Stimulated activated CD4-positive, alpha-beta T cell treated with anti-CD3 and anti-CD28 coated beads, Interleukin-1b, Interleukin-23, amount 100 ng/mL, for 24 hours (primary cell): ENCODE measurements around the gene COIL.
"Not testable (repeated sequence)": the region's sequence is repeated elsewhere in the genome, so short reads cannot be mapped to it uniquely, and the experiment has no call there.

Experiments used
- DNase-seq, 4 experiments: peaks; one replicate each; pipeline ENCODE4 v3.0.0-alpha.2; 2020; ENCODE audit warnings: low read depth in 4 of 4, low spot score in 1 of 4

The COIL gene

GRCh38 chr17:56960596-56961538, at the start of gene COIL:
Gene COIL, minus strand, starts transcription at chr17:56961050. Its CDS starts 31 bp downstream, at chr17:56961019.
- DNase-seq: peak; percentile 90 to 96 (median 91)

- no peak for DNase-seq
Observed at GRCh38 chr17:57010487-57010886, 49.6 kb upstream of the COIL start.

GRCh38 chr17:57009737-57010445, 49.0 kb upstream of the COIL start:
- DNase-seq: peak in 2 of 4 experiments; percentile 19 to 32

GRCh38 chr17:57008958-57009357, 48.1 kb upstream of the COIL start:
- no peak for DNase-seq

GRCh38 chr17:57006040-57006439, 45.2 kb upstream of the COIL start:
- DNase-seq: no peak

- no peak for DNase-seq
Observed at GRCh38 chr17:57004944-57005579, 44.2 kb upstream of the COIL start.

GRCh38 chr17:57002904-57003303, 42.1 kb upstream of the COIL start:
- no peak for DNase-seq

- no peak for DNase-seq
Observed at GRCh38 chr17:57001541-57001940, 40.7 kb upstream of the COIL start.

GRCh38 chr17:56997313-56997712, 36.5 kb upstream of the COIL start:
- no peak for DNase-seq

GRCh38 chr17:56995766-56996165, 34.9 kb upstream of the COIL start:
- DNase-seq: no peak

- no peak for DNase-seq
Observed at GRCh38 chr17:56994009-56994792, 33.4 kb upstream of the COIL start.

- no peak for DNase-seq
Observed at GRCh38 chr17:56992364-56992763, 31.5 kb upstream of the COIL start.

GRCh38 chr17:56988901-56989572, 28.2 kb upstream of the COIL start:
- DNase-seq: no peak

GRCh38 chr17:56987283-56987834, 26.5 kb upstream of the COIL start:
- no peak for DNase-seq

GRCh38 chr17:56985371-56986162, 24.7 kb upstream of the COIL start:
- DNase-seq: no peak

- DNase-seq: no peak
Observed at GRCh38 chr17:56983366-56983765, 22.5 kb upstream of the COIL start.

GRCh38 chr17:56982312-56982711, 21.5 kb upstream of the COIL start:
- no peak for DNase-seq

GRCh38 chr17:56980526-56980925, 19.7 kb upstream of the COIL start:
- not testable (repeated sequence) for DNase-seq

- DNase-seq: no peak
Observed at GRCh38 chr17:56979091-56979480, 18.2 kb upstream of the COIL start.
